Measurements from ENCODE around the gene CTXND1.

Gene CTXND1

DNA sequence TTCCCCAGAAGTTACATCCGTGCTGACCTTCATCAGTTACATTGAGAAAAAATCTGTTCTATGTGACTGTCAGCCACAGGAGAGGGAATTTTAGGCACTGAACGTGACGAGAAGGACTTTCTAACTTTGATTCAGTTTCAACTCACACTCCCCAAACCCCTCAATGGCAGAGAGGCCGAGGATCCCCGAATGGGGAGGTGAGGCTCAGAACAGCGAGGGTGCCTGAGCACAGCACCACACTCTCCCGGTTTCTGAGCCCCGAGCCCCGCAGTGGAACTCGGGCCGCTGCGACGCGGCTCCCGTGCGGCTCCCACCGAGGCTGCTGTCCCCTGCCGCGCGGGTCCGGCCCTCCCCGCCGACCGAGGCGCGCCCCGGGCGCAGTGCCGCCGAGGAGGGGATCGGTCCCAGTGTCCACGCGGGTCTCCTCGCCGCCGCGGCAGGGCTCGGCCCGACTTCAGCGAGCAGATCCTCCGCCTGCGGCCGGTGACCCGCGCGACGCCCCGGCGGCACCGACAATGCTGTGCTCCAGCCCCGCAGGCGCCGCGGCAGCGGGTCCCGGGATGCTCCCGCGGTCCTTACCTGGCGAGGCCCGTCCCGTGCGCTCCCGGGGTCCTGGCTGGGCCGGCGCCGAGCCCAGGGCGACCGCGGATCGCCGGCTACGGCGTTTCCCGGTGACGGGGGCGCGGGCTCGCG lies 439 bp downstream of the CTXND1 start:
- DNase-seq = no peak

GRCh38 chr15:80250614-80251427 lies 1.2 kb downstream of the CTXND1 start:
- no peak for DNase-seq

GRCh38 chr15:80249973-80250372 lies 2.0 kb downstream of the CTXND1 start:
- no peak for DNase-seq

GRCh38 chr15:80247320-80247719 lies 4.7 kb downstream of the CTXND1 start:
- no peak for DNase-seq

DNA sequence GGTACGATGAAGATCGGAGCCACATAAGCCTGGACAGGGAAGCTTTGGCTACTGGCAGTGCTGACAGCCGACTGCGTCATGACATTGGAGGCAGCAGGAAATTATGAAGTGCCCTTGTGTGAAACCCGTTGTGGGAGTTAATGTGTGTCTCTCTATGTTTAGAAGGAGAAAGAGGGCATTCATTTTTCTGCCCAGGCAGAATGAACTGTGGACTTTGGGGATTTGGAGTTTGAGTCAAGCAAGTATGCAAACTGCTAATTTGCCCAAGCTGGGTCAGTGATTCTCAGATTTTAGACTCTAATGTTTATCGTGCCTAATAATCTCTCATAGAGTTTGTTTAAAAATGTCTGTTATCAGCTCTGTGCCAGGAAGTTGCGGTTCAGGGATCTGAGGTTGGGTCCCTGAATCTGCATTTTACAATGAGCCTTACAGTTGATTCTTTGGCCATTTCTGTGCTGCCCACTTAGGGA lies 5.6 kb downstream of the CTXND1 start:
- DNase-seq = no peak

GRCh38 chr15:80242802-80243201 lies 9.2 kb downstream of the CTXND1 start:
- no peak for DNase-seq

DNA sequence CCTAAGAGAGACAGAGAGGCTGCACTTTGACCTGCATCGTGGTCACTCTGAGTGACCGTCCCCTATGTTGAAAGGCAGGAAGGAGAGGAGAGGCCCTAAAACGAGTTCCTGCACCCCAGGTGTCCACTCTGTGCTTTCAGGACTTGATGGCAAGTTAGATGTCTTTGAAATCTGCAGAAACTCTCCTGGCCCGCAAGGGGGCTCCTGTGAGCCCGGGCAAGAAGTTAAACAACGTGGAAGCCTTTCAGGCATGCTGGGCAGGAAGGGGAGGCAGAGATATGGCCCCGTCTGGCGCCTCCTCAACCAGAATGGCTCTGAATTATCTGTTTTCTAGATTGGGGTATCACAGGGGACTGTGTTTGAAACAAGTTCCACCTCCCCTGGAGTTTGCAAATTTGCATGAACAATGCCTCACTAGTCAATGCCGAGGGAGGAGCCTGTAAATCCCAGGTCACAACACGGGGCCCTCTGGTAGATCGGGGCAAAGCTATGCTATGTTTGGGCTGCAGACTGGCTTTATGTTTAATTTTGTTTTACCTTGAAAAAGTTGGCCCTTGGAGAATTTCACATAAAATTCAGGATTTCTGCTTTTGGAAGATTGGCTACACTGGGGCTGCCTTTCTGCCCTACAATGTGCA lies 9.8 kb downstream of the CTXND1 start:
- no peak for DNase-seq

DNA sequence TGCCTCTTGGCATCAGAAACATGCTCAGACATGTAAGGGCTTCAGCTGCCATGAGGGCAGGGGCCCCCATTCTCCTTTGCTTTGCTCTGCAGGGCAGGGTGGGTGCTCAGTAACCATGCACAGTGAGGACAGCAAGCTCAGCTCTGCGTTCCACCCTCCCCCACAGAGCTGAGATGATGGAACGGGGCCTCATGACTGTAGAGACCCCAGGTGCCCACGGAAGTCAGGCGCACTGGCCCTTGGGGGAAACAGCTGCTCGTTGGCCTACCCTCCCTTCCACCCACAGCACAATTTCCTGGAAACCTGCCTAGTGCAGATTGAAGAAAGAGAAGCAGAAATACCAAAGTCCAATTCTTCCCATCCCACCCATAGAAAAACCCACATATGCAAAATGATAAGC lies 10.5 kb downstream of the CTXND1 start:
- DNase-seq = no peak

GRCh38 chr15:80240276-80240675 lies 11.7 kb downstream of the CTXND1 start:
- no peak for DNase-seq

DNA sequence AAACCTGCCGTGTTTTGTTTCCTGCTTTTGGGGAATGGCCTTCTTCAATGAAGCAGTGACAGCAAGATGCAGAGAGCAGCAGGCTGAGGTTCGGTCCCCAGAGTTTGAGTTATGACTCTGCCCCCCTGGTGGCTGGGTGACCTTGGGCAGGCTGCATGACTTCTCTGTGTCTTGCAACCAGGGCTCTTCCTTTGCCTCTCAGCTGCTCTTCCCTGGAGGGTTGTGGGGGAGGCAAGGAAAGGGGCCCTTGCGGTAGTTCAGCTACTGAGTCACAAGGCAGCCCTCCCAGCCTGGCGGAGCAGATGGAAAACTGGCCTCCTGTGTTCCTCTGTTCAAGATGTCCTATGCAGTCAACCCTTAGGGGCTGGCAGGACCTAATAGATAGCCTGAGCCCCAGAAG lies 17.1 kb downstream of the CTXND1 start:
- no peak for DNase-seq

DNA sequence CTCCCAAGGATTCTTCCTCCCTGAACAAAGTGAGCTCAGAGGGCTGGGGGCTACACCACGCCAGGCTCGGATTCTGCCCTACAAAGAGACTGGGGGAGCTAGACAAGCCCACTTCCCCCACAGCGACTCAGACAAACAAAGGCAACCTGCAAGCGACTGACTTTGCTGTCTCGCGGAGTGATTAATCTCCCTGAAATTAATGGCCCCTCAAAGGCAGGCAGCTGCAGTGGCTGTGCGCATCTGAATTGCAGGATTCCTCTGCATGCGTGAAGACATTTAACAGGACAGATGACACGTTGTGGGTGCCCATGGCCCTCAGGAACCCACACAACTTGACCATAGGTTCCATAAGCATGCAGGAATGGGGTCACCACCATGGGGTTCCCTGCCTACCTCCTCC lies 18.4 kb downstream of the CTXND1 start:
- no peak for DNase-seq

DNA sequence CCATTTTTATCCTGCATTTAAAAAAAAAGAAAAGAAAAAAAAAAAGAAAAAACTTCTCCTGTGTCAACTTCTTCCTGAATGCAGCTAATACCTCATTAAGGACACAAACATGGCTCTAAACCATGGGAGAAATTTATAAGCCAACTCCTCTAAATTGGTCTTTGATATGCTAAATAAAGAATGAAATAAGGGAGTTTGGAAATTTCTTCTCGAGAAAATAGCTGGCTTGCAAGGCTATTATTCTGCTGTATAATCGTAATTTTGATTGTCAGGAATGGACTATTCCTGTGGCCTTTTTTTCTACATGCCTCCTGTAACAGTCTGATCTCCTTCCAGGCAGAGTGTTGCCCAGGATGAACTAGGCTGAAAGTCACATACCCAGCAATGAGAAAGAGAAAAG lies 20.6 kb downstream of the CTXND1 start:
- no peak for DNase-seq

GRCh38 chr15:80228959-80229610 lies 22.9 kb downstream of the CTXND1 start:
- DNase-seq = no peak

DNA sequence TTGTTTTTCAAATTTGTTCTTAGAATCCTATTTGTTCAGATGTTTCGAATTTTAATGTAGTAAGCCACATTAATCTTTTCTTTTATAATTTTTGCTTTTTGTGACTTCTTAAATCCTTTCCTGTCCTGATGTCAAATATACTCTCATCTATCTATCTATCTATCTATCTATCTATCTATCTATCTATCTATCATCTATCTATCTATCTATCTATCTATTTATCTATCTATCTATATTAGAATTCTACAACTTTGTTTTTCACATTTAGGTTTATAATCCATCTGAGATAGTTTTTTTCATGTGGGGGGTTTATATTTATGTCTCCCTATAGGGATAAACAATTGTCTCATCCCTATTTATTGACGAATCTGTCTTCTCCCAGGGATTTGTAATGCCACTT lies 32.1 kb downstream of the CTXND1 start:
- DNase-seq = no peak

DNA sequence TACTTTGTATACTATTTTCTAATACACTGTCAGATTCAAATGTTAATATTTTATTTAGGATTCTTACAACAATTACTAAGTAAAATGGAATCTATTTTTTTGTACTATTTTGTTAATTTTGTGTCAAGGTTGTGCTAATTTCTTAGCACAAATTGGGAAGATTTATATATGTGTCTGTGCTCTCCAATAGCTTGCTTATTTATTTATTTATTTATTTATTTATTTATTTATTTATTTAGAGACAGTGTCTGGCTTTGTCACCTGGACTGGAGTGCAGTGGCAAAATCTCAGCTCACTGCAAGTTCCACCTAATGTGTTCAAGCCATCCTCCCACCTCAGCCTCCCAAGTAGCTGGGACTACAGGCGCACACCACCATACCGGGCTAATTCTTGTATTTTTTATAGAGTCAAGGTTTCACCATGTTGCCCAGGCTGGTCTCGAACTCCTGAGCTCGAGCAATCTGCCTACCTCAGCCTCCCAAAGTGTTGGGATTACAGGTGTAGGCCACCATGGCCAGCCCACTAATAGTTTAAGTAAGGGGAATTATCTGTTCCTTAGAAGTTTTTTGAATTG lies 34.6 kb downstream of the CTXND1 start:
- DNase-seq = no peak

DNA sequence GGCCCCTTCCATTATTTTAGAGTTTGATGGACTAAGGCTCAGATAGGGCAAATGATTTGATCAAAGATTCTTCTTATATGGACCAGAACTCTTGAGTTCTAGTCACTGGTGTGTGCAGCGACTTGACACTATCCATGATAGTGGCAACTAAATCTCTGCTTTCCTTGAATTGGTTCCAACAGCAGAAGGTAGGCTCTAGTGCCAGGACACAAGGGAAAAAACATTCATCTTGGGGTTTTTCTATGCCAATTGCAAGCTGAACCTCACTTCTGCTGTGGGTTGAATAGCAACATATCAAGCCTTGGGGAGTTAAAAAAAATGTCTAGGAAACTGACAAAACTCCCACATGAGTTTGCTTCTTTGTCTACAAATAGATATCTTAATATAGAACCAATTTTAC lies 35.1 kb downstream of the CTXND1 start:
- no peak for DNase-seq

DNA sequence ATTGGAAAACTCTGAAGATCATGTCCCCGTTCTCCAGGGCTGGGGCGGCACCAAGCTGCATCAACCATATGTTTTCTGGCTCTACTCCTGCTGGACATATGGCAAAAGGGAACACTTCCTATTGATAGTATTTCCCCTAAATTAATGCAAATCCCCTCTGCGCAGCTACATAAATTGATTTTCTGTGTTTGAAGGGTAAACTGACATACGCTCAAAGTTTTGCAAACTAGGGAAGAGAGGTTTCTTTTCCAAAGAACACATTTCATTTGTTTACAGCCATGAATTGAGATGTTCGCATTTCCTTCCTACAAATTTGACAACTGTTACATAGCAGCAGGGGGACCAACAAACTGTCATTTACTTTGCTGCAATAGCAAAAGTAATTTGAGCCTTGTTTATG lies 35.9 kb downstream of the CTXND1 start:
- no peak for DNase-seq

- DNase-seq = no peak
Observed at GRCh38 chr15:80214910-80215309, 37.1 kb downstream of the CTXND1 start.

- DNase-seq = no peak
Observed at GRCh38 chr15:80211976-80212375, 40.0 kb downstream of the CTXND1 start.

- no peak for DNase-seq
Observed at GRCh38 chr15:80210611-80211573, 41.1 kb downstream of the CTXND1 start.
